NCI-H146 (cell line): Measurements from ENCODE around the gene DNAAF1.
"Not testable (repeated sequence)": the region's sequence is repeated elsewhere in the genome, so short reads cannot be mapped to it uniquely, and the experiment has no call there.

Experiments
- DNase-seq: peaks from one replicate; lab custom pipeline; 2025; lab: John Stamatoyannopoulos, UW

DNAAF1 gene

GRCh38 chr16:84184775-84185174 is 39.7 kb downstream of the DNAAF1 start:
- DNase-seq, result no peak

DNA sequence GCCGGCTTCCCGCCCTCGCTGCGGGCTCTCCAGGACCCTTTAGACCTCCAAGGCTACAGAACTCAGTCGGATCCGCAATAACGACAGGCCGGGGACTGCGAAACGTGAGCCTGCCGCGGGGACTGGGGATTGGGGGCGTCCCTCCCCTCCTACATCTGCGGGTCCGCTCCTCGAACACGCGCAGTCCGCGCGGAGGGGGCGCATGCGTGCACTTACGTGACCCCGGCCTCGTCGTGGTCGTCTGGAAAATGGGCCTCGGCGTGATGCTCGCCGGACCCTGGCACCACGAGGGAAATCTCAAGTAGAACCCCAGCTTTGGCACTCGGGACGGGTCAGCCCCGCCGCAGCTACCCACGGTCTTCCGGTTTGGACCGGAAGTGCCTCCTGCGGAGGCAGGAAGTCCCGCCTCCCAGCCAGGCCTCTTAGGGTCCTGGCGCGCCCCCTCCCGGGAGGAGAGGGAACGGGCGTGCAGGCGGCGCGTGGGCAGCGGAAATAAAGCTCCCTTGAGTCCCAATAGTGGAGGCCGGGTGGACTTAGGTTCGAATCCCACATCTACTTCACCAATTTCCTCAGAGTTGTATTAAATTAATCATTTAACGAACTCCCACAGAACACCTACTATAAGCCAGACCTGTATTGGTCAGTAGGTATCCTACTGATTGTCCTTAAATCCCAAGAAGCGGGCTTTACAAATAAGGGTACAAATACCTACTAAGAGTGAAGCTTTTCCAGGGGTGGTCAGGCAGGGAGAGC is 41.8 kb downstream of the DNAAF1 start, which contains the start of gene TAF1C:
TAF1C (minus strand) TSS at position 373 of the 753 bp plus-strand sequence. CDS start 2,069 bp downstream, outside the sequence.
- DNase-seq, result peak; percentile 90

DNA sequence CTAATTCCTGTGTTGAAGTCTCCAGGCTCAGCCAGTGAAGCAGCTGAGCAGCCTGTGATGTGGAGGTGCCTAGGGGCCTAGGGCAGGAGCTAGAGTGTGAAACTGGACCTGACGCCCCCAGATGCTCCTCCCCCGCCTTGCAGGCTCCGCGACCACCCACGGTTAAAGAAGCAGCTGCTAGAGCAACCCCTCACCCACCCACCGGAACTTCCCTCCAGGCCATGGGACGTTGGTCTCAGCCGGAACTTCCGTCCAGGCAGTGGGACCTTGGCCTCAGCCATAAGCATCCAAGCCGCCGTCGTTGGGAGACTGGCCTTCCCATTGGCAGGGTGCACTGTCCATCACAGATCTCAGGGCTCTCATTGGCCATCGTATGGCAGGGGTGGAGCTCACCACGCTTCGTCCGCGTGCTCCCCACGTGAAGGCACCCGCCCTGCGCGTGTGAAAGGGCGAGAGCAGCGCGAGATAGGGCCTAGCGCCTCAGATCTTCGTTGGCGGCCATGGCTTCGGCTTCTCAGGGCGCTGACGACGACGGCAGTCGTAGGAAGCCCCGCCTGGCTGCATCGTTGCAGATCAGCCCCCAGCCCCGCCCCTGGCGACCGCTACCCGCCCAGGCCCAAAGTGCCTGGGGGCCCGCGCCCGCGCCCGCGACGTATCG is 45.8 kb downstream of the DNAAF1 start, which contains the start of gene ADAD2:
ADAD2 (plus strand) TSS at position 427 of the 658 bp plus-strand sequence; CDS start at position 501, 74 bp downstream.
- no peak for DNase-seq

DNA sequence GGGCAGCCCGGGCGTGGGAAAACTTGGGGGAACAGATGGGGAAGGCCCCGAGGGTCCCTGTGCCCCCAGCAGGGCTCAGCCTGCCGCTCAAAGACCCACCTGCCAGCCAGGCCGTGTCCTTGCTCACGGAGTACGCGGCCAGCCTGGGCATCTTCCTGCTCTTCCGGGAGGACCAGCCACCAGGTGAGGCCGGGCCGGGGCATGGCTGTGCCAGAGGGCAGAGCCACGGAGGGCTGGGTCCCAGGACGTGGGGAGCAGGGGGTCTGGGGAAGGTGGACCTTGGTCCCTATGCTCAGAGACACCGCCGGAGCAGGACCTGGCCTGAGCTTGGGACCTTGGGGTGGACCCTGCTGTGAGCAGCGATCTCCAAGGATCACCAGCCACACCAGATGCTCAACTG is 46.4 kb downstream of the DNAAF1 start:
- no peak for DNase-seq

DNA sequence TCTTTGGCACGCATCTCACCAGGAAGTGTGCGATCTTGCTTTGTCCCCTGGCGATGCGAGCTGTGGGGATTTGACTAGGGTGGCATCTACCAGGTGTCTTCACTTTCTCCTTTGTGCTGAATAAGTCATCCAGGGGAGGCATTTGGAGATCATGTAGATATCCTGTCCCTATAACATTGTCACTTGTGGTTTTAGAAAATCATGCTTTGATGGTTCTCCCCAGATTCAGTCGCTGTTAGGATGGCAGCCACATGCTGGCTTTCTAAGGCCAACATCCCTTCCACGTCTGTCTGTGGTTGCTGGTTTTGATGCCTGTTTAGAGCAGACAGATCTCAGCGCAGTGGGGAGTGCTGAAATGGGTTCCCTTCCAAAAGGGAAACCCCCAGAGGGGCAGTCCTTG is 48.4 kb downstream of the DNAAF1 start:
- DNase-seq, result no peak

GRCh38 chr16:84194018-84194417 is 48.9 kb downstream of the DNAAF1 start:
- no peak for DNase-seq

- DNase-seq, result peak; percentile 89
Observed at GRCh38 chr16:84194470-84195200, 49.5 kb downstream of the DNAAF1 start.

- DNase-seq, result no peak
Observed at GRCh38 chr16:84195201-84196093, 50.3 kb downstream of the DNAAF1 start.

DNA sequence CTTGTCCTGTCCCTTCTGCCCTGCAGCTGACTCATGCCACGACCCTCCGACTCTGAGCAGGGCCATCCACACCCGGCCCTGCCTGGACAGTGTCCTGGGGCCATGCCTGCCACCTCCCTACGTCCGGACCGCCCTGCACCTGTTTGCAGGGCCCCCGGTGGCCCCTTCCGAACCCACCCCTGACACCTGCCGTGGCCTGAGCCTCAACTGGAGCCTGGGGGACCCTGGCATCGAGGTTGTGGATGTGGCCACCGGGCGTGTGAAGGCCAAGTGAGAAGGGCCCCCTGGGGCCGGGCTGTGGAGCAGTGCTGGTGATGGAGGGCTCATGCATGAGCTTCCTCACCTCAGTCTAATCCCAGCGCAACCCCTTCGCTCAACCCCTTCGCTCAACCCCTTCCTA is 51.0 kb downstream of the DNAAF1 start:
- no peak for DNase-seq

GRCh38 chr16:84196727-84197394 is 51.8 kb downstream of the DNAAF1 start:
- no peak for DNase-seq

DNA sequence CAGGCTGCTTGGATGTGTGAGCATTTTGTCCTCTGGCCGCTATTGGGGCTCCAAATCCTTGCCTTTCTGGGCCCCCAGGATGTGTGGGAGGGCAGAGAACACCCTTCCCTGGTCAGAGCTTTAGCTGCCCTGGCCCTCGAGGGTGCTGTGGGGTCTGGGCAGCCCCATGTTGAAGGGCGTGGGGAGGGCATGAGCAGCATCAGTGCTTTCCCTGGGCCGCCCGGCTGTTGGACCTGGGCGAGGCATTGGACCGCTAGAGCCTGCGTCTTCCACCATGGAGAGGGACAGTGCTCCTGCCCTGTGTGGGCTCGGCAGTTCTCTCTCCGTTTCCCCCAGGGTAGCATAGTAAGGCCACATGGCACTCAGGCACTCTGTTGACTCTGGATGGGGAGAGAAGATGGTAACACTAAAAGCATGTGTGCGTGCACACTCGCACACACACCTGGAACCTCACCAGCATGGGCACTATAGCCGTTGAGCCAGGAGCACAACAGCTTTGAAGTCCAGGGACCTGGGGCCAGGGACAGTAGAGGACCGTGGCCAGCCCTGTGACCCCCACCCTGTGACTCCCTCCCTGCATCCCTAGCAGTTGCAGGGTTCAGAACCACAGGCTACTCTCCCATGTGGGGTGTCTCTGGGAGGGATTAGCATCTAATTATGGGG is 52.5 kb downstream of the DNAAF1 start:
- no peak for DNase-seq

DNA sequence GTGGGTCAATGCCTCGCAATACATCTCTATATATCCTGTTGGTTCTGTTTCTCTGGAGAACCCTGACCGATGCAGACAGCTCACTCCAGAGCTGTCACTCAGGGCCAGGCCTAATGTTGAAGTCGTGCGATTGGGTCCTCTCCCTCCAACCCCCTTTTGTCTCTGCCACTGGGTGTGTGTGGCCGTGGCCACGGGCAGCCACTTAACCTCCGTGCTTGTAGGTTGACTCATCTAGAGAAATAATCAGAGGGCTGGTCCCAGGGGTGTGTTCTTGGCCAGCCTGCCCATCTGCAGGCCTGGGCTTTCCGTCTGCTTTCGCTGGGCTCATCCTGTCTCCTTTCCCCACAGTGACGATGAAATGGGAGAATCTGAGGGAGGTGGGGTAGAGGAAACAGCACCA is 53.3 kb downstream of the DNAAF1 start:
- DNase-seq, result no peak

GRCh38 chr16:84199097-84199496 is 54.0 kb downstream of the DNAAF1 start:
- no peak for DNase-seq

- DNase-seq, result no peak
Observed at GRCh38 chr16:84199861-84200260, 54.8 kb downstream of the DNAAF1 start.

- not testable (repeated sequence) for DNase-seq
Observed at GRCh38 chr16:84204551-84204950, 59.4 kb downstream of the DNAAF1 start.

DNA sequence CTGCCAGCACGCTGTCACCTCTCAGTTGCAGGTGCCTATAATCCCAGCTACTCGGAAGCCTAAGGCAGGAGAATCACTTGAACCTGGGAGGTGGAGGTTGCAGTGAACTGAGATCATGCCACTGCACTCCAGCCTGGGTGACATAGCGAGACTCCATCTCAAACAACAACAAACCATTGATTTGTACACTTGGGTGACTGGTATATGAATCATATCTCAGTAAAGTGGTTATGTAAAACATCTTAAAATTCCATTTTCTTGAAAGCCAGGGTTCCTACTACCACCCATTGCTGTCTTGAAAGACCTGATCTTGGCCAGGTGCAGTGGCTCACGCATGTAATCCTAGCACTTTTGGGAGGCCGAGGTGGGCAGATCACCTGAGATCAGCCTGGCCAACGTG is 60.0 kb downstream of the DNAAF1 start:
- not testable (repeated sequence) for DNase-seq

DNA sequence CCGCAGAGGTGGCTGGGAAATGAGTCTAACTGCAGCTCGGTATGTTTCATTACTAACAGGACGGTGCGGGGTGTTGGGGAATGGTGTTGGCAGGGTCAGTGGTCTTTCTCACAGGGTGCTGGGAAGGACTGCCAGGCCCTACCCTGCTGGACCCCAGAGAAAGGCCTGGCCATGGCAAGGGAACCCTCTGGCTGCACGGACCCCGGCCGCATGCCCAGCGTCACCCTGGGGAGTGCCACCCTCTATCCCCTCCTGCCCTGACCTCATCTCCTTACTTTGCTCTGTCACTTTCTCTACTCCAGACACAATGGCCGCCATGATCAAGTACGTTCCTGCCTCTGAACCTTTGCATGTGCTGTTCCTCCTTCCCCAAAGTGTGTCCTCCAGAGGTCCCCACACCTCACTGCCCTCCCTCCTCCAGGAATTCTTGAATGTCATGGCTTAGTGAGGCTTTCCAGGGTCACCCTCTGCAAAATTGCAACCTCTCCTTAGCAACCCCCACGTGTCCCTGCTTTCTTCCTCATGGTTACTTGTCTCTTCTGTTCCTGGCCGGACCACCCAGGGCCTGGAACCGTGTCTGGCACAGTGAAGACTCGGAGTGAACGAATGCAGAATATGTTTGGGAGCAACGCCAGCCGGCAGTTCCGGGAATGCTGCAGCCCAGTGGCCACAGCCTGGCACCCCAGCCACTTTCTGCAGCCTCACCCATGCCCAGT is 61.0 kb downstream of the DNAAF1 start:
- no peak for DNase-seq

- DNase-seq, result peak; percentile 17
Observed at GRCh38 chr16:84207251-84207650, 62.1 kb downstream of the DNAAF1 start.

DNA sequence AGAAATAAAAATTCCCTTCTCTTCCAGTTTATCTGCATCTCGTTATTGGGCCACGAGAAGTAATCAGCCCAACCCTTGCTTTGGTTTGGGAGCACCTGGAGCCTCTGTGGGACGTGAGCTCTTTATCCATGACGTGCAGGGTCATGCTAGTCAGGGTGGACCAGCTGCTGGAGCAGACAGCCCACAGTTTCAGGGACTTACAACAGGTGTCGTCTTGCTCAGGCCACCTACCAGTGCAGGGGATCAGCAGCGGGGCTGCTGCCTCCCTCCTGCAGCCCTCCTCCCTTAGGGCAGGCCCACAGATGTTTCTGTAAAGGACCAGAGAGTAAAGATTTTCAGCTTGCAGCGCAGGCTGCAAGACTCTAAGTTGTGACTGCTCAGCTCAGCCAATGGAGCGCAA is 62.8 kb downstream of the DNAAF1 start:
- peak; percentile 66 for DNase-seq

DNA sequence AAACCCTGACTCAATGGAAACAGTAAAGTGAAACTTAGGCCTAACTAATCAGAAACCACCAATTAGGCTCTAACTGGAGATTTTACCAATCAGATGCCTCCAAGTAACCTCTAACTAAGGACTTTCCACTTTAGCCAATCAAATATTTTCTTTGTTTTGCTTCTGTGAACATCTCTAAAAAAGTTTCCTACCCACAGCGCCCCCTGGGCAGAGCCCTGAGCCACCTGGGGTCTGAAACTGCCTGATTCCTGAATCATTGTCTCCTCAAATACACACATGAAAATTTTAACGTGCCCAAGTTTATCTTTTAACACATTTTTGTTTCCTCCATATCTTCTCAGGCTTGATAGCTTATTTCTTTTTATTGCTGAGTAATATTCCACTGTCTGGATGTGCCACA is 64.9 kb downstream of the DNAAF1 start:
- DNase-seq, result no peak
